GM21360 (cell line): ENCODE data around the gene BDNF.

Experiments used
- ATAC-seq: cut with Tn5 transposase; IDR thresholded peaks from one replicate; pipeline ENCODE4 v1.9.1; 2021; ENCODE audit warnings: mild to moderate bottlenecking, moderate library complexity; ENCODE audit not compliant: unreplicated experiment

BDNF gene

GRCh38 chr11:27626938-27627586 lies 73.2 kb downstream of the BDNF start:
- no peak for ATAC-seq

- no peak for ATAC-seq
Measured at GRCh38 chr11:27626269-27626937, 73.9 kb downstream of the BDNF start.

- no peak for ATAC-seq
Measured at GRCh38 chr11:27625347-27625912, 74.8 kb downstream of the BDNF start.

GRCh38 chr11:27623945-27624523 lies 76.2 kb downstream of the BDNF start:
- no peak for ATAC-seq

- no peak for ATAC-seq
Measured at GRCh38 chr11:27622541-27623300, 77.5 kb downstream of the BDNF start.

GRCh38 chr11:27621405-27622161 lies 78.7 kb downstream of the BDNF start:
- ATAC-seq = no peak

- ATAC-seq = no peak
Measured at GRCh38 chr11:27619763-27620335, 80.4 kb downstream of the BDNF start.

GRCh38 chr11:27619039-27619574 lies 81.1 kb downstream of the BDNF start:
- ATAC-seq = no peak

GRCh38 chr11:27618281-27618915 lies 81.9 kb downstream of the BDNF start:
- no peak for ATAC-seq

- ATAC-seq = no peak
Measured at GRCh38 chr11:27616711-27617110, 83.5 kb downstream of the BDNF start.

- no peak for ATAC-seq
Measured at GRCh38 chr11:27615833-27616232, 84.4 kb downstream of the BDNF start.

GRCh38 chr11:27614092-27614491 lies 86.2 kb downstream of the BDNF start:
- no peak for ATAC-seq

- no peak for ATAC-seq
Measured at GRCh38 chr11:27612932-27613880, 87.0 kb downstream of the BDNF start.

GRCh38 chr11:27611947-27612455 lies 88.3 kb downstream of the BDNF start:
- ATAC-seq = no peak

- ATAC-seq = no peak
Measured at GRCh38 chr11:27611390-27611789, 88.9 kb downstream of the BDNF start.

- ATAC-seq = no peak
Measured at GRCh38 chr11:27610946-27611345, 89.3 kb downstream of the BDNF start.

- ATAC-seq = no peak
Measured at GRCh38 chr11:27610280-27610679, 90.0 kb downstream of the BDNF start.

GRCh38 chr11:27608951-27609350 lies 91.3 kb downstream of the BDNF start:
- ATAC-seq = no peak
